CD4-positive, alpha-beta T cell treated with Interferon alpha-2 for 1 hour (primary cell): ENCODE data around the gene SUZ12.
"Not testable (repeated sequence)": the region's sequence is repeated elsewhere in the genome, so short reads cannot be mapped to it uniquely, and the experiment has no call there.

Source experiments
- DNase-seq, 2 donors: peaks; one replicate each; pipeline ENCODE4 v3.0.0-alpha.2; 2020 to 2022

SUZ12 gene

GRCh38 chr17:32042266-32042665 lies 105.5 kb downstream of the SUZ12 start:
- DNase-seq: not testable (repeated sequence)

GRCh38 chr17:32045611-32046010 lies 108.8 kb downstream of the SUZ12 start:
- not testable (repeated sequence) for DNase-seq

GRCh38 chr17:32047663-32048062 lies 110.9 kb downstream of the SUZ12 start:
- DNase-seq: not testable (repeated sequence)
